ENCODE measurements around the gene APOC3.
"Not testable (repeated sequence)": the region's sequence is repeated elsewhere in the genome, so short reads cannot be mapped to it uniquely, and the experiment has no call there.

The APOC3 gene

DNA sequence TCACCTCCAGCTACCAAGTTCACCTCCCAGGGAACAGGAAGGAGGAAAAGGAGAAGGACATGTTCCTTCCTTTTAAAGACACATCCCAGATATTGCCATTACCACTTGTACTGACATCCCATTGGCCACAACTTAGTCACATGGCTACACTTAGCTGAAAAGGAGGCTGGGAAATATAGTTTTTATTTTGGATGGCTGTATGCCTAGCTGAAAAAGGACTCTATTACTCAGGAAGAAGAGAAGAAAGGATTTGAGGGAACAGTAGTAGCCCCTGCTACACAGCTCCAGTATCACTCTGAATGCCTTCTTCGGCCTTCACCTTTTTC lies 36.0 kb upstream of the APOC3 start:
- no peak overlapping the region for H3K4me3 Mint-ChIP-seq
- H3K9me3 Mint-ChIP-seq: no peaks in the 10 kb centered on the region
- H3K27ac Mint-ChIP-seq: no peak overlapping the region
- no peaks in the 10 kb centered on the region for H3K36me3 Mint-ChIP-seq (ENCODE audit: low read depth)
- peaks cover 3% of the 10 kb centered on the region for H3K4me1 Mint-ChIP-seq (ENCODE audit: low read depth)
- peaks cover 11% of the 10 kb centered on the region for H3K27me3 Mint-ChIP-seq (ENCODE audit: low read depth)

DNA sequence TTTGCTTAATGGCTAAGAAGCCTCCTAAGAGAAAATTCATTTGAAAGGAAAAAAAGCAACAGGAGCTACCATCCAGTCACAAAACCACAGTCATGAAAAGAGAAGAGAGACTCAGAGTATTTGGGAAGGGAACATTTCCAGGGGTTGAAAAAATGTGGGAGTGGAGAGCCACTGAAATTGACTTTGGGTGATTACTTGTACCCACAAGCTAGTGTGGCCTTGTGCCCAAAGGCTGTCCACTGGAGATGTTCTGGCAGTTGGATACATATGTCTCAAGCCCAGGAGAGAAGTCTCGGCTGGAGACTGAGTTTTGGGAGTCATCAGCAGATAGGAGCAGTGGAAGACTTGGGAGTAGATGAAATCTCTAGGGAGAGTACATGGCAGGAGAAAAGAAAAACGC lies 34.9 kb upstream of the APOC3 start:
- H3K4me3 Mint-ChIP-seq: no peak overlapping the region
- no peaks in the 10 kb centered on the region for H3K9me3 Mint-ChIP-seq
- no peak overlapping the region for H3K27ac Mint-ChIP-seq
- peaks cover 3% of the 10 kb centered on the region for H3K4me1 Mint-ChIP-seq (ENCODE audit: low read depth)
- no peaks in the 10 kb centered on the region for H3K36me3 Mint-ChIP-seq (ENCODE audit: low read depth)
- H3K27me3 Mint-ChIP-seq (ENCODE audit: low read depth): peaks cover 21% of the 10 kb centered on the region

DNA sequence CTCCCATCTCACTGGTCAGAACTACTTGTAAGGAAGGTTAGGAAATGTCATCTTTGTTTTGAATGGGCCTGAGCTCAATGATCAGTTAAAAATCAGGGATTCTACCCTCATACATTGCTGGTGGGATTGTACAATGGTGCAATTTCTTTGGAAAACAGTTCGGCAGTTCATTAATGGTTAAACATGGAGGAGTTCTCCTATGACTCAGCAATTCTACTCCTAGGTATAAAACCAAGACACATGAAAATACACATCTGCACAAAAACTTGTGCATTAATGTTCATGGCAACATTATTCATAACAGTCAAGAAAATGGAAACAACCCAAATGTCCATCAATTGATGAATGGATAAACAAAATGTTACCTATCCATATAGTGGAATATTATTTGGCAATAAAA lies 33.2 kb upstream of the APOC3 start:
- Mint-ChIP-seq H3K4me1 (ENCODE audit: low read depth) (no peaks in the 10 kb centered on the region), H3K4me3 (no peak overlapping the region), H3K9me3 (no peaks in the 10 kb centered on the region), H3K27me3 (ENCODE audit: low read depth) (peaks cover 29% of the 10 kb centered on the region), H3K27ac (no peak overlapping the region), H3K36me3 (ENCODE audit: low read depth) (no peaks in the 10 kb centered on the region)

DNA sequence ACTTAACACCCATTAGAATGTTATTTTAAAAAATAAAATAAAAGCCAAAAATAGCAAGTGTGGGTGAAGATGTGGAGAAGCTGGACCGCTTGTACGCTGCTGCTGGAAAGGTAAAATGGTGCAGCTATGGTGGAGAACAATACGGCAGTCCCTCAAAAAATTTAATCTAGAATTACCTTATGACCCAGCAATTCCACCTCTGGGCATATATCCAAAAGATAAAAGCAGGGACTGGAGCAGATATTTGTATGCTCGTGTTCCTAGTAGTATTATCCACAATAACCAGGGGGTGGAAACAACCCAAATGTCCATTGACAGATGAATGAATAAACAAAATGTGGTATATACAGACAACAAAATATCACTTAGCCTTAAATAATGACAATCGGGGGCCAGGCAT lies 31.9 kb upstream of the APOC3 start:
- Mint-ChIP-seq H3K27ac (no peak overlapping the region), H3K36me3 (ENCODE audit: low read depth) (no peaks in the 10 kb centered on the region), H3K27me3 (ENCODE audit: low read depth) (peaks cover 39% of the 10 kb centered on the region), H3K9me3 (no peaks in the 10 kb centered on the region), H3K4me3 (no peak overlapping the region), H3K4me1 (ENCODE audit: low read depth) (no peaks in the 10 kb centered on the region)

DNA sequence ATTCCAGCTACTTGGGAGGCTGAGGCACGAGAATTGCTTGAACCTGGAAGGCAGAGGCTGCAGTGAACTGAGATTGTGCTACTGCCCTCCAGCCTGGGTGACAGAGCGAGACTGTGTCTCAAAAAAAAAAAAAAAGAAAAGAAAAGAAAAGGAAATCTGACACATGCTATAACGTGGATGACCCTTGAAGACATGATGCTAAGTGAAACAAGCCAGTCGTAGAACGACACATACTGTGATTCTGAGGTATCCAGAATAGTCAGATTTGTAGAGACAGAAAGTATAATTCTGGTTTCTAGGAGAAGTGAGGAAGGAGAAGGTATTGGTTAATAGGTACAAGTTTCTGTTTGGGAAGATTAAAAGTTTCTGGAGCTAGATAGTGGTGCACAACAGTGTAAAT lies 31.3 kb upstream of the APOC3 start:
- Mint-ChIP-seq H3K4me1 (ENCODE audit: low read depth) (no peaks in the 10 kb centered on the region), H3K27me3 (ENCODE audit: low read depth) (peaks cover 41% of the 10 kb centered on the region), H3K4me3 (no peak overlapping the region), H3K9me3 (no peaks in the 10 kb centered on the region), H3K36me3 (ENCODE audit: low read depth) (no peaks in the 10 kb centered on the region), H3K27ac (no peak overlapping the region)

DNA sequence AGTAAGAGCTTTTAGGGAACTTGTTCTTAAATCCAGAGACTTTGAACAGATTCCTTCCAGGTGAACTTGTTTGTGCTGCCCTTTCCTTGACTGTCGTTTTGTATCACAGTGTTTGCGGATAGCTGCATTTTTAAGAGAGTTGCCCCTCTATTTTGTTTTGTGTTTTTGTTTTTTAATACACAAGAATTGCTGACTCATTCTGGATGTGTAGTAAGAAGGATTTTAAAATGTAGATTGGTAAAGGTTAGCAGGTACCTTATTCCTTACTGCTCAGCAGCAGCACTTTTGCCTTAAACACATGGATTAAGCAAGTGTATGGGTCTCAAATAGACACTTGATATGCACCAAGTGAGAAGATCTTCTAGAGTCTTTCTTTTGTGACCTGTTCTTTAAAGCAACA lies 29.1 kb upstream of the APOC3 start:
- Mint-ChIP-seq H3K36me3 (ENCODE audit: low read depth) (no peaks in the 10 kb centered on the region), H3K4me1 (ENCODE audit: low read depth) (no peaks in the 10 kb centered on the region), H3K9me3 (no peaks in the 10 kb centered on the region), H3K27me3 (ENCODE audit: low read depth) (peaks cover 39% of the 10 kb centered on the region), H3K27ac (no peak overlapping the region), H3K4me3 (no peak overlapping the region)

DNA sequence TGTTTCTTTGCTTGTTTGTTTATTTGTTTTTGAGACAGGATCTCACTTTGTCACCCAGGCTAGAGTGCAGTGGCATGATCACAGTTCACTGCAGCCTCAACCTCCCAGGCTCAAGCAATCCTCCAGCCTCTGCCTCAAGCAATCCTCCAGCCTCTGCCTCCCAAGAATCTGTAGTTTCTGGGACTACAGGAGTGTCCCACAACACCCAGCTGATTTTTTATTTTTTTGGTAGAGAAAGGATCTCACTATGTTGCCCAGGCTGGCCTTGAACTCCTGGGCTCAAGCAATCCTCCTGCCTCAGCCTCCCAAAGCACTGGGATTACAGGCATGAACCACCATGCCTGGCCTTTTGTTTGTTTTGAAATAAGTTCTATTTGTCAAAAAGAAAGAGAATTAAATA lies 28.0 kb upstream of the APOC3 start:
- H3K27me3 Mint-ChIP-seq (ENCODE audit: low read depth): peaks cover 38% of the 10 kb centered on the region
- H3K9me3 Mint-ChIP-seq; H3K4me1 Mint-ChIP-seq (ENCODE audit: low read depth); H3K36me3 Mint-ChIP-seq (ENCODE audit: low read depth); H3K4me3 Mint-ChIP-seq; H3K27ac Mint-ChIP-seq: not testable (repeated sequence)

DNA sequence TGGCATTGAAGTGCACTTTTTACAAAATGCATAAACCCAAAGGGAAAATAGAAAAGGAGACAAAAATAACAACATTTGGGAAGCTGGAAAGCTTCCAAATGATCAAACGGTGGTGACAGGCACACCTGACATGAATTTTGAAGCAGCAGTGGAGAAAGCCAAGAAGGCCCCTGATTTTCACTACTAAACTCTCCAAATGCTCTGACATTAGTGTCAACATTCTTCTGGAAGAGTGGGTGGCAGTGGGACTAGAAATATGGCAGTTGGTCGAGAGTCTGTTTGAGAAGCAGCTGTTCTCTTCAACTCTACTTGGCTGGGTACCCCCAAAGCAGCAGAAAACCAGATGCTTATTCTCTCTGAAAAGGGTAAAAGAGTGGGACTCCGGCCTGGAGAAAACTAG lies 25.7 kb upstream of the APOC3 start:
- H3K9me3 Mint-ChIP-seq: no peaks in the 10 kb centered on the region
- H3K27me3 Mint-ChIP-seq (ENCODE audit: low read depth): peaks cover 33% of the 10 kb centered on the region
- no peak overlapping the region for H3K4me3 Mint-ChIP-seq
- no peaks in the 10 kb centered on the region for H3K4me1 Mint-ChIP-seq (ENCODE audit: low read depth)
- H3K27ac Mint-ChIP-seq: no peak overlapping the region
- H3K36me3 Mint-ChIP-seq (ENCODE audit: low read depth): no peaks in the 10 kb centered on the region

DNA sequence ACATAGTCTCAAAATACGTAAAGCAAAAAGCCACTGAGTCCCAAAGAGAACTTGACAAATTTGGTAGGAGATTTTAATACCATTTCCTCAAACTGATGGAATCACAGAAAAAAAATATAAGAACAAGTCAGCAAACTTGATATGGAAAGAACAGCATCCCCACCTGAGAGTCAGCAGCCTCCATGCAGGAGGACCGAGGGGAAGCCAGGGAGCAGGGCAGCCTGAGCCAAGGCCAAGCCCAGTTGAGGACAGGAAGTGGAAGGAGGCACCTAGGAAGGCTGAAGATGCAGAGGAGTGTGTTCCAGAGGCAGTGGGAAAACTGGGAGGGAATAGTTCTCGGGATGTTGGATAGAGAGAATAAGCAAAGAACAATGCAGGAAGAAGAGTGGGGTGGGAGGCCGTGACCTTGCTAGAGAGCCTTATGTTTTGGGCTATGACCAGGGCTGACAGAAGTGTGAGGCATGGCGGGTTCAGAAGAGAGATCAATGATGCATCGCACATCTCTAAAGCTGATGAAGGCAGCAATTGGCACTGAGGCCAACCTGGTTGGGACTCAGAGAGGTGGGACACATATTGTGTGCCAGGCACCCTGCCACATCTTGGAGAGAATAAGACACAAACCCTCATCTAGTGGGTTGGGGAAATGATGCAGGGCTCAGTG lies 22.0 kb upstream of the APOC3 start:
- no peaks in the 10 kb centered on the region for H3K9me3 Mint-ChIP-seq
- H3K4me3 Mint-ChIP-seq: no peak overlapping the region
- H3K4me1 Mint-ChIP-seq (ENCODE audit: low read depth): no peaks in the 10 kb centered on the region
- H3K36me3 Mint-ChIP-seq (ENCODE audit: low read depth): no peaks in the 10 kb centered on the region
- H3K27ac Mint-ChIP-seq: no peak overlapping the region
- peaks cover 10% of the 10 kb centered on the region for H3K27me3 Mint-ChIP-seq (ENCODE audit: low read depth)

DNA sequence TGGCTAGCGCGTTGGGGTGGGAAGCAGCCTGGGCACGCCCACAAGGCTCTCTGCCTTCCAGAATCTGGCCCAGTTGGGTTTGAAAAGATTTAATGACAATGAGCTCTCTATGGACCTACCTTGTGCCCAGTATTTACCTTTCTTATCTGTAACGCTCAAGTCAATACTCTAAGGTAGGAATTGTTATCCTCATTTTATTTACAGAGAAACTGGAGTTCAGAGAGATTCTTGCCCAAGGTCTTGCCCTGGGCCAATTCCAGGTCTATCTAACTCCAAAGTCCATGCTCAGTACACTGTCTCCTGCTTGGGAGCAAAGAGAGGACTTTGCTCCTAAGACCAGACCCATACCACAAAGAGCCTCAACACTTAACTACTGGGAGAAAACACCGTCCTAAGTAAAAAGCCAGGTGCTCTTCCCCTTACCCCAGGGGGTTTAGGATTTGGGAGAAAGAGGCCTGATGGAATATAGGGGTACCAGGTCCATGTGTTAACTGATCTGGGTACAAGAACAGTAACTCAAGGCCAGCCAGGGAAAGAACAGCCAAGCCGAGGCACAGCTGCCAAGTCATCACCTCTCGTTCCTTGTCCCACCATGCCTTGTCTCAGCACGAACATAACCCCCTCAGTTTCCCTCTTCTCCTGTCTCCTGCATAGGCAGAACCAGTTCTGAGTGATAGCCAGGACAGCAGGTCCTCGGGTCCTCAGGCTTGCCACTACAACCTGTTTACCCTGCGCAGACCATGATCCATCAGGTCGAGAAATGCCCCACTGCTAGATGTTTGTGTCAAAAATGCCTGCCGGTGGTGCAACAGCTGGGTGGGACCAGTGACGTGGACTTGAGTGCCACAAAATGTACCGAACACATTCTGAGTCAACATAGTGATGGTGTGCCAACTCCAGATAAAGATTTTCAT lies 21.2 kb upstream of the APOC3 start:
- Mint-ChIP-seq H3K27me3 (ENCODE audit: low read depth) (peaks cover 7% of the 10 kb centered on the region), H3K27ac (no peak overlapping the region), H3K4me1 (ENCODE audit: low read depth) (no peaks in the 10 kb centered on the region), H3K4me3 (no peak overlapping the region), H3K9me3 (no peaks in the 10 kb centered on the region), H3K36me3 (ENCODE audit: low read depth) (no peaks in the 10 kb centered on the region)

DNA sequence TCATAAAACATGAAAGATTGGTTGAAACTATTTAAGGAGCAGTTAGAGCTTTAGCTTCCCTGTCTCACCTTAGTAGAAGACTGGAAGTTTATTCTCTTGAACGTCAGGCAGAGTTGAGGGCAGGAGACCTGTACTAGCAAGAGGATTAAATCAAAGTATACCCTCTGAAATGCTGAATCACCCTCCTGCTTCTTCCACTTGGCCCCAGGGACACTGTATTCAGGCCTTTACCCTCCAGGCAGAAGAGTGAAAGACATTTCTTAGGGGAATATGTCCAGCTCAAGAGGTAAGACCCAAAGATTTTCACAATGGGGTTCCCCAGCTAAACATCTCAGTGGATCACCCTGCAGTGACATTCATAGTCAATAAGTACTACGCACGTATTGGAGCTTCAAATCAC lies 18.5 kb upstream of the APOC3 start:
- Mint-ChIP-seq H3K9me3 (no peaks in the 10 kb centered on the region), H3K4me1 (ENCODE audit: low read depth) (no peaks in the 10 kb centered on the region), H3K27me3 (ENCODE audit: low read depth) (peaks cover 7% of the 10 kb centered on the region), H3K4me3 (no peak overlapping the region), H3K27ac (no peak overlapping the region), H3K36me3 (ENCODE audit: low read depth) (no peaks in the 10 kb centered on the region)

DNA sequence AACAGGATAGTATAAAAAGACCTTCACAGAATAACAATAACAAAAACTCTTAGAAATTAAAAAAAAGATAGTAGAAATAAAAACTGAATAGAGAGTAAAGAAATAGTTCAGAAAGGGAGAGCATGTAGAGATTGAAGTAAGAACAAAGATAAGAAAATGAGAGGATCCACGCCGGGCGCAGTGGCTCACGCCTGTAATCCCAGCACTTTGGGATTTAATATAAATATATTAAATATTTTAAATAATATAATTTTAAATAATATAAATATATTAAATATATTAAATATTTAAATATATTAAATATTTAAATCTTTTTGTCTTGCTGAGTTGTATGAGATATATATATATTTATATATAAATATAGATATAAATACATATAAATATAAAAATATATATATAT lies 17.6 kb upstream of the APOC3 start:
- Mint-ChIP-seq H3K9me3 (no peaks in the 10 kb centered on the region), H3K36me3 (ENCODE audit: low read depth) (no peaks in the 10 kb centered on the region), H3K27me3 (ENCODE audit: low read depth) (peaks cover 7% of the 10 kb centered on the region), H3K4me1 (ENCODE audit: low read depth) (no peaks in the 10 kb centered on the region), H3K27ac (no peak overlapping the region), H3K4me3 (no peak overlapping the region)

DNA sequence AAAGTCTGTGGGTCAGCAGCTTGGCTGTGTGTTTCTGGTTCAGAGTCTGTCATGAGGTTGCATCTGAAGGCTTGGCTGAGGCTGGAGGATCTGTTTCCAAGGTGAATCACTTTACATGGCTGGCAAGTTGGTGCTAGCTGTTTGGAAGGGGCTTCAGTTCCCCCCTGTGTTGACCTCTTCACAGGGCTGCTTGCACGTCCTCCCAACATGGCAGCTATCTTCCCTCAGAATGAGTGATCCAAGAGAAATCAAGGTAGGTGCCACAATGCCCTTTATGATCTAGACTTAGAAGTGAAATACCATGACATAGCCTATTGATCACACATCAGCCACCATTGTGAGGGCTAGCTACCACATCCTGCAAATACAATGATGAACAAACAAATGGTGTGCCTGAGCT lies 16.5 kb upstream of the APOC3 start:
- H3K36me3 Mint-ChIP-seq (ENCODE audit: low read depth): no peaks in the 10 kb centered on the region
- H3K4me3 Mint-ChIP-seq: no peak overlapping the region
- no peaks in the 10 kb centered on the region for H3K9me3 Mint-ChIP-seq
- H3K27ac Mint-ChIP-seq: no peak overlapping the region
- no peaks in the 10 kb centered on the region for H3K4me1 Mint-ChIP-seq (ENCODE audit: low read depth)
- peaks cover 7% of the 10 kb centered on the region for H3K27me3 Mint-ChIP-seq (ENCODE audit: low read depth)

DNA sequence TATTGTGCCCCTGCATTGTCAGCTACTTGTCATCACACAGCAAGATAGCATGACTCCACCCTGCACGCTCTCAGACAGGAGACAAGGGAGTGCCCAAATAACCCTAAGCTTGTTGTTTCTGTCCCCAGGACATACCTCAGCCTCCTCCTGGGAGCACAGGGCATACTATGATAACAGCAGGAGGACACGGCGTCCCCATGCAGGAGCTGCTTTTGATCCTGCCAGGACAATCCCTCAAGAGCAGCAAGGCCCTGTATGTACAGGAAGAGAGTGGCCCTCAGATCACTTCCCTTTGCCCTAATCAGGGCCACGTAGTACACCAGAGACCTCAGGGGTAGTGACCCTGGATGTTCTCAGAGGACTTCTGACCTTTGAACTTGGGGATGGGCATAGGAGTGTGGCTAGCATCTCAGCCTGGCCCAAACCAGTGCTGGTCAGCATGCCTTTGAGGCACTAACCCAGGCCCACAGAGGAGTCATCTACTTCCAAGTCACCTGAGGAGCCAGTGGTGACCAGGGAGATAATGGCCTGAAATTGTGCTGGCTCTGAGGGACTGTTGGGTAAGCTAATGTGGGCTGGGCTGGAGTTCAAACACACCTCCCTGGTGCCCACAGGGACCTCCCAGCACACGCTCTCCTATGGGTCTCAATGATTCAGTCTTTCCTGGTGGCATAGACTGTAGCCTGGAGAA lies 15.8 kb upstream of the APOC3 start:
- Mint-ChIP-seq H3K4me3 (no peak overlapping the region), H3K36me3 (ENCODE audit: low read depth) (no peaks in the 10 kb centered on the region), H3K4me1 (ENCODE audit: low read depth) (no peaks in the 10 kb centered on the region), H3K9me3 (no peaks in the 10 kb centered on the region), H3K27me3 (ENCODE audit: low read depth) (peaks cover 6% of the 10 kb centered on the region), H3K27ac (no peak overlapping the region)

DNA sequence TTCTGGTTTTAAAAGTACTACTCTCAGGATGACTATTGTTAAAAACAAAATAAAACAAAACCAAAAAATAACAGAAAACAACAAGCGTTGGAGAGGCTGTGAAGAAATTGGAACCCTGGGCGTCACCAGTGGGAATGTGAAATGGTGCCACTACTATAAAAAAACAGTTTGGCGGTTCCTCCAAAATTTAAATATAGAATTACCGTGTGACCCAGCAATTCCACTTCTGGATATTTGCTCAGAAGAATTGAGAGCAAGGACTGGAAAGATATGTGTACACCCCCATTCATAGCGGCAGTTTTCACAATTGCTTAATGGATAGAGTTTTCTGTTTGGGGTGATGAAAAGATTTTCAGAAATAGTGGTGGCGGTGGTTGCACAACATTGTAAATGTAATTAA lies 15.2 kb upstream of the APOC3 start:
- H3K4me3 Mint-ChIP-seq: no peak overlapping the region

More for the DNA sequence above, 15.2 kb upstream of the APOC3 start:
- no peaks in the 10 kb centered on the region for H3K36me3 Mint-ChIP-seq (ENCODE audit: low read depth)
- H3K9me3 Mint-ChIP-seq: no peaks in the 10 kb centered on the region
- H3K27me3 Mint-ChIP-seq (ENCODE audit: low read depth): peaks cover 3% of the 10 kb centered on the region
- H3K4me1 Mint-ChIP-seq (ENCODE audit: low read depth): no peaks in the 10 kb centered on the region
- H3K27ac Mint-ChIP-seq: no peak overlapping the region
